ENCODE results near the gene ITIH6.

Gene ITIH6

GRCh38 chrX:54819201-54819600 lies 21.1 kb upstream of the ITIH6 start:
- no peaks in the 10 kb centered on the region for H3K4me1 ChIP-seq (ENCODE audit: control insufficient read depth, insufficient read depth, low read length)
- no peak overlapping the region for H3K4me3 ChIP-seq (ENCODE audit: low read length)
- H3K36me3 ChIP-seq (ENCODE audit: control insufficient read depth, insufficient read depth, low read length): peaks cover 4% of the 10 kb centered on the region
- H3K27me3 ChIP-seq (ENCODE audit: control insufficient read depth, insufficient read depth, low read length): no peaks in the 10 kb centered on the region
- H3K9me3 ChIP-seq (ENCODE audit: control insufficient read depth, low read length): no peaks in the 10 kb centered on the region
- no peak overlapping the region for H3K9ac ChIP-seq (ENCODE audit: low read length)

GRCh38 chrX:54818221-54818620 lies 20.2 kb upstream of the ITIH6 start:
- H3K36me3 ChIP-seq (ENCODE audit: control insufficient read depth, insufficient read depth, low read length): peaks cover 4% of the 10 kb centered on the region
- no peaks in the 10 kb centered on the region for H3K9me3 ChIP-seq (ENCODE audit: control insufficient read depth, low read length)
- H3K27me3 ChIP-seq (ENCODE audit: control insufficient read depth, insufficient read depth, low read length): no peaks in the 10 kb centered on the region
- H3K4me1 ChIP-seq (ENCODE audit: control insufficient read depth, insufficient read depth, low read length): no peaks in the 10 kb centered on the region
- H3K9ac ChIP-seq (ENCODE audit: low read length): no peak overlapping the region
- H3K4me3 ChIP-seq (ENCODE audit: low read length): no peak overlapping the region

- Histone ChIP-seq H3K9me3 (ENCODE audit: control insufficient read depth, low read length) (no peaks in the 10 kb centered on the region), H3K4me3 (ENCODE audit: low read length) (no peak overlapping the region), H3K27me3 (ENCODE audit: control insufficient read depth, insufficient read depth, low read length) (no peaks in the 10 kb centered on the region)
Measured at GRCh38 chrX:54817220-54817820, 19.3 kb upstream of the ITIH6 start.

GRCh38 chrX:54812306-54812705 lies 14.3 kb upstream of the ITIH6 start:
- H3K4me1 ChIP-seq (ENCODE audit: control insufficient read depth, insufficient read depth, low read length): peaks cover 20% of the 10 kb centered on the region
- H3K4me3 ChIP-seq (ENCODE audit: low read length): no peak overlapping the region
- peaks cover 4% of the 10 kb centered on the region for H3K36me3 ChIP-seq (ENCODE audit: control insufficient read depth, insufficient read depth, low read length)
- H3K9ac ChIP-seq (ENCODE audit: low read length): no peak overlapping the region
- peaks cover 6% of the 10 kb centered on the region for H3K27me3 ChIP-seq (ENCODE audit: control insufficient read depth, insufficient read depth, low read length)
- no peaks in the 10 kb centered on the region for H3K9me3 ChIP-seq (ENCODE audit: control insufficient read depth, low read length)

More at GRCh38 chrX:54817220-54817820, 19.3 kb upstream of the ITIH6 start:
- Histone ChIP-seq H3K9ac (ENCODE audit: low read length) (no peak overlapping the region), H3K4me1 (ENCODE audit: control insufficient read depth, insufficient read depth, low read length) (no peaks in the 10 kb centered on the region), H3K36me3 (ENCODE audit: control insufficient read depth, insufficient read depth, low read length) (peaks cover 4% of the 10 kb centered on the region)

- Histone ChIP-seq H3K27me3 (ENCODE audit: control insufficient read depth, insufficient read depth, low read length) (peaks cover 6% of the 10 kb centered on the region), H3K9ac (ENCODE audit: low read length) (no peak overlapping the region), H3K4me3 (ENCODE audit: low read length) (no peak overlapping the region), H3K4me1 (ENCODE audit: control insufficient read depth, insufficient read depth, low read length) (peaks cover 20% of the 10 kb centered on the region), H3K9me3 (ENCODE audit: control insufficient read depth, low read length) (no peaks in the 10 kb centered on the region), H3K36me3 (ENCODE audit: control insufficient read depth, insufficient read depth, low read length) (peaks cover 4% of the 10 kb centered on the region)
Measured at GRCh38 chrX:54811301-54811885, 13.3 kb upstream of the ITIH6 start.

GRCh38 chrX:54810532-54810931 lies 12.5 kb upstream of the ITIH6 start:
- Histone ChIP-seq H3K36me3 (ENCODE audit: control insufficient read depth, insufficient read depth, low read length) (peaks cover 4% of the 10 kb centered on the region), H3K9ac (ENCODE audit: low read length) (no peak overlapping the region)

GRCh38 chrX:54808605-54809483 lies 10.8 kb upstream of the ITIH6 start:
- peaks cover 6% of the 10 kb centered on the region for H3K27me3 ChIP-seq (ENCODE audit: control insufficient read depth, insufficient read depth, low read length)
- peak overlapping the region; percentile 62 for H3K4me3 ChIP-seq (ENCODE audit: low read length)
- peak overlapping the region; percentile 76 for H3K9ac ChIP-seq (ENCODE audit: low read length)
- peaks cover 20% of the 10 kb centered on the region for H3K4me1 ChIP-seq (ENCODE audit: control insufficient read depth, insufficient read depth, low read length)
- H3K9me3 ChIP-seq (ENCODE audit: control insufficient read depth, low read length): no peaks in the 10 kb centered on the region
- H3K36me3 ChIP-seq (ENCODE audit: control insufficient read depth, insufficient read depth, low read length): no peaks in the 10 kb centered on the region

More at GRCh38 chrX:54810532-54810931, 12.5 kb upstream of the ITIH6 start:
- Histone ChIP-seq H3K27me3 (ENCODE audit: control insufficient read depth, insufficient read depth, low read length) (peaks cover 6% of the 10 kb centered on the region), H3K4me1 (ENCODE audit: control insufficient read depth, insufficient read depth, low read length) (peaks cover 20% of the 10 kb centered on the region), H3K4me3 (ENCODE audit: low read length) (no peak overlapping the region), H3K9me3 (ENCODE audit: control insufficient read depth, low read length) (no peaks in the 10 kb centered on the region)

- Histone ChIP-seq H3K9me3 (ENCODE audit: control insufficient read depth, low read length) (no peaks in the 10 kb centered on the region), H3K36me3 (ENCODE audit: control insufficient read depth, insufficient read depth, low read length) (no peaks in the 10 kb centered on the region), H3K9ac (ENCODE audit: low read length) (peak overlapping the region; percentile 76)
Measured at GRCh38 chrX:54808109-54808604, 10.1 kb upstream of the ITIH6 start.

GRCh38 chrX:54807524-54808108 lies 9.6 kb upstream of the ITIH6 start, which contains the start of gene MAGED2:
Gene MAGED2, plus strand, starts transcription at chrX:54807745. Its CDS starts 1,587 bp downstream, at chrX:54809332.
- Histone ChIP-seq H3K9me3 (ENCODE audit: control insufficient read depth, low read length) (no peaks in the 10 kb centered on the region), H3K27me3 (ENCODE audit: control insufficient read depth, insufficient read depth, low read length) (peaks cover 6% of the 10 kb centered on the region), H3K4me3 (ENCODE audit: low read length) (peak within 1 kb of the TSS; percentile 62), H3K36me3 (ENCODE audit: control insufficient read depth, insufficient read depth, low read length) (no peaks in the 10 kb centered on the region), H3K9ac (ENCODE audit: low read length) (peak within 1 kb of the TSS; percentile 76), H3K4me1 (ENCODE audit: control insufficient read depth, insufficient read depth, low read length) (peaks cover 20% of the 10 kb centered on the region)

More at GRCh38 chrX:54808109-54808604, 10.1 kb upstream of the ITIH6 start:
- H3K4me1 ChIP-seq (ENCODE audit: control insufficient read depth, insufficient read depth, low read length): peaks cover 20% of the 10 kb centered on the region
- H3K4me3 ChIP-seq (ENCODE audit: low read length): peak overlapping the region; percentile 62
- peaks cover 6% of the 10 kb centered on the region for H3K27me3 ChIP-seq (ENCODE audit: control insufficient read depth, insufficient read depth, low read length)

GRCh38 chrX:54799046-54799445 lies 991 bp upstream of the ITIH6 start:
- no peaks in the 10 kb centered on the region for H3K9me3 ChIP-seq (ENCODE audit: control insufficient read depth, low read length)
- no peak overlapping the region for H3K4me3 ChIP-seq (ENCODE audit: low read length)
- no peak overlapping the region for H3K9ac ChIP-seq (ENCODE audit: low read length)
- H3K27me3 ChIP-seq (ENCODE audit: control insufficient read depth, insufficient read depth, low read length): no peaks in the 10 kb centered on the region
- H3K4me1 ChIP-seq (ENCODE audit: control insufficient read depth, insufficient read depth, low read length): no peaks in the 10 kb centered on the region
- H3K36me3 ChIP-seq (ENCODE audit: control insufficient read depth, insufficient read depth, low read length): no peaks in the 10 kb centered on the region

- Histone ChIP-seq H3K36me3 (ENCODE audit: control insufficient read depth, insufficient read depth, low read length) (no peaks in the 10 kb centered on the region), H3K9ac (ENCODE audit: low read length) (no peak overlapping the region), H3K4me3 (ENCODE audit: low read length) (no peak overlapping the region), H3K9me3 (ENCODE audit: control insufficient read depth, low read length) (no peaks in the 10 kb centered on the region), H3K4me1 (ENCODE audit: control insufficient read depth, insufficient read depth, low read length) (no peaks in the 10 kb centered on the region), H3K27me3 (ENCODE audit: control insufficient read depth, insufficient read depth, low read length) (no peaks in the 10 kb centered on the region)
Measured at GRCh38 chrX:54794795-54795194, 3.3 kb downstream of the ITIH6 start.
